ENCODE data around the gene ABCC4. TPM values are rescaled to one million over a fixed set of nuclear protein-coding genes. Genes with fewer than 3 reads are reported as not detected.
A peak's percentile ranks its signal among the peaks of the same experiment; 100 is the strongest.

Gene ABCC4
- total and polyA plus RNA-seq, 2 of the 13 experiments (the other 11 are each of a cell fraction or from before 2014, with no cell fraction given), result 4.2 to 11.3 TPM

GRCh38 chr13:95123726-95124125 is 177.5 kb downstream of the ABCC4 start (continued):
- TF ChIP-seq PAXIP1 (CRISPR knock-in tag; conservative IDR thresholded peaks at IDR 0.05), result peak; percentile 87
- peak; percentile 35; the same call in 1 of the 2 replicates for TF ChIP-seq ZFP91 (CRISPR knock-in tag; IDR thresholded peaks at IDR 0.05; ENCODE audit: borderline replicate concordance)
- peak; percentile 24; the same call in 1 of the 2 replicates for TF ChIP-seq MEIS1 (CRISPR knock-in tag; IDR thresholded peaks at IDR 0.05; ENCODE audit: borderline replicate concordance)
- peak; percentile 94 for TF ChIP-seq HNF4A (CRISPR knock-in tag; IDR thresholded peaks at IDR 0.05)
- peak; percentile 40 for TF ChIP-seq ZBTB33 (CRISPR knock-in tag; IDR thresholded peaks at IDR 0.05)
- TF ChIP-seq GMEB1 (CRISPR knock-in tag; IDR thresholded peaks at IDR 0.05; ENCODE audit: borderline replicate concordance), result no peak
- 0 out of 2 replicates have a peak, but pooled peaks have one; percentile 36 for TF ChIP-seq ZNF275 (CRISPR knock-in tag; IDR thresholded peaks at IDR 0.05; ENCODE audit: borderline replicate concordance)
- TF ChIP-seq KDM5B (CRISPR knock-in tag; IDR thresholded peaks at IDR 0.05; ENCODE audit: borderline replicate concordance), result peak; percentile 36; the same call in 1 of the 2 replicates
- TF ChIP-seq RNF219 (CRISPR knock-in tag; IDR thresholded peaks at IDR 0.05), result no peak
- TF ChIP-seq ZBTB38 (CRISPR knock-in tag; IDR thresholded peaks at IDR 0.05), result peak; percentile 71; the same call in 1 of the 2 replicates
- TF ChIP-seq KDM5A (IDR thresholded peaks at IDR 0.05; ENCODE audit: borderline replicate concordance, low read length), result no peak
- no peak for TF ChIP-seq ZNF510 (CRISPR knock-in tag; IDR thresholded peaks at IDR 0.05; ENCODE audit: low read depth)
- TF ChIP-seq NR2F2 (IDR thresholded peaks at IDR 0.05; ENCODE audit: borderline replicate concordance, low read depth), result peak; percentile 47; the same call in 1 of the 2 replicates
- TF ChIP-seq STAG1 (CRISPR knock-in tag; IDR thresholded peaks at IDR 0.05), result no peak
- TF ChIP-seq THAP7 (CRISPR knock-in tag; IDR thresholded peaks at IDR 0.05), result no peak

Measured in HepG2 (cell line).